Stimulated activated CD8-positive, alpha-beta memory T cell treated with anti-CD3 and anti-CD28 coated beads, Interleukin-12 subunit alpha, Interleukin-12 subunit beta, amount 100 ng/mL, for 1 hour (primary cell): ENCODE data around the gene ADGRL3.
"Not testable (repeated sequence)": the region's sequence is repeated elsewhere in the genome, so short reads cannot be mapped to it uniquely, and the experiment has no call there.

Experiments
- DNase-seq: peaks from one replicate; pipeline ENCODE4 v3.0.0-alpha.2; 2020; ENCODE audit warnings: low read depth

Gene ADGRL3

DNA sequence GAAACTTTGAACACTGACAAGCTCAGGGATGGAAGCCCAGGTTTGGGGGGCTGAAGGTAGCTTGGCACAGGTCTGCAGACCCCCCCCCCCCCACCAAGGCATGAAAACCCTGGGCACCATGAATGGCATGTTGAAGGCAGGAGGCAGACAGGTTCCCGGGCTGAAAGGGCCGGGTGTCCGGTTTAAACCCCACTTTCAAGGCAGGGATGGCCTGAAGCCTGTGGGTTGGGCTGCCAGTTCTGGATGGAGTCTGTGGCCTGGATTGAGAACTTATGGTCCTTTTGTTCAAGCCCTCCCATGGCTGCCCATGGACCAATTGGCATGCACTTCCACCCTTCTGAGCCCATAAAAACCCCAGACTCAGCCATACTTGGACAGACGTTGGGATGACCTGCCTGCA is 616.9 kb downstream of the ADGRL3 start:
- DNase-seq, result no peak

DNA sequence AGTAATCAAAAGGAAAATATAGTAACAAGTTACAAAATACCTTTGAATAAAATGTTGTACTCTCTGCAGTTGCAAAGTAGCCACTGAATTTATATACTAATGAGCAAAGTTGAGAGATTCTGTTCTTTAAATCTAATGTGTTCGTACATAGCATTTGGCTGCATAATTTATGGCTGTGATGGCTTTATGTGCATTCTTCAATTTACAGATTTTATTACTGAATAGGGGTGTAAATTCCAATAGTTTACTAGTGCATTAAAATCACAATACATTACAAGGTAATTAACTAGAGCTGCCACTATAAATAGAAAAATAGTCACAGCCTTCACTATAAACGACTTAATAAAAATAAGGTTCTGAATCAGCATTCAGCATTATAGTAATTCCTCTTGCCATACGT is 620.0 kb downstream of the ADGRL3 start:
- DNase-seq, result no peak

DNA sequence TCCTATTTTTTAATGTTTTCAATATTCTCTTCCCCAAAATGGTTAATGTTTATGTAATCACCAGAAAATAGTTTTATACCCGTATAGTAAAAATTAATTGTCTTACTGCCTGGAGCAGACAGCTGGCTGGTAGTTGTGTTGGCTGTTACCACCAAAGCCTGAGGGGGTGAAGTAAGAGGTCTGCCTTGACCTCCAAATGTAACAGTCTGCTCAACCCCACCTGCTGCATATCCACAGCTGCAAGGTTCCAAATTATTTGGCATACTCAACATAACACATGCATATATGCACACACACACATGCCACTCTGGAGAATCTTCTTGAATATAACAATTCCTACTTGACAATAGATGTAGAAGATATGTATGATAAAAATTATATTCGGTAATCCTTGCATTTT is 624.3 kb downstream of the ADGRL3 start:
- no peak for DNase-seq

DNA sequence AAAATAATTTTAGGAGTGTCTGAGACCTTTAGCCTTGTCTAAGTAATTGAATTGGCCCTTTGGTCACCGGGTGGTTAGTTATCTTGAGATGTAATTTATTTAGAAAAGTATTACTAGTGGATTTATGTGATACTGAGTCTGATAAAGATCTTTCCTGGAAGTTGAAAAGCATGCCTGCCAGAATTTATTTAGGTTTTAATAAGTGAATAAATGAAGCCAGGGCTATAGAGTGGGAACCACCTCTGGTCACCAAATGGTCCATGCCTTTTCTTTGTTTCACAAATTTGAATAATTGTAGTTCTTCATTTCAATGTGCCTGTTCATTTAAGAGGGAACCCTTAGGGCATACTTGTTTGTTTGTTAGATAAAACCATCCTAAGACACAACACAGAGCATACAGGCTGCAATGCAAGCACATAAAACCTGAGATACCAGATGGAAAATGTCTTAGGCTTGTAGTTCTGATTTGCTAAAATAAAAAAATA is 627.8 kb downstream of the ADGRL3 start:
- DNase-seq, result no peak

DNA sequence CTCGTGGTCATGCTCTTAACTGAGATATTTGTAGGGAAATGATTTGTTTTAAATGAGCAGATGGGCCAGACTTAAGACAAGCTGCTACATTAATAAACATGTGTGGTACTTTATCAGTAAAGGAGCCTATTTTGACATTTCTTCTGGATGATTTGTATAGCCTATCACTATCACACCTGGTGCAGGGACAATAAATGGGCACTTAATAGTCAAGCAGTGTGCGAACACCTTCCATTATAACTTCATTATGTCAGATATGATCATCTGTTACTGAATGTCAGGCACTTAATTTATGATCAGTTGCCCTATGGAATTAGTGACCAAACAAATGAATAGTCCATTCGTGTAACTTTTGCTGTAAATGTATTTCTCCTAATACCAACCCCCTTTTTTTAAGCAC is 628.8 kb downstream of the ADGRL3 start:
- DNase-seq, result no peak

DNA sequence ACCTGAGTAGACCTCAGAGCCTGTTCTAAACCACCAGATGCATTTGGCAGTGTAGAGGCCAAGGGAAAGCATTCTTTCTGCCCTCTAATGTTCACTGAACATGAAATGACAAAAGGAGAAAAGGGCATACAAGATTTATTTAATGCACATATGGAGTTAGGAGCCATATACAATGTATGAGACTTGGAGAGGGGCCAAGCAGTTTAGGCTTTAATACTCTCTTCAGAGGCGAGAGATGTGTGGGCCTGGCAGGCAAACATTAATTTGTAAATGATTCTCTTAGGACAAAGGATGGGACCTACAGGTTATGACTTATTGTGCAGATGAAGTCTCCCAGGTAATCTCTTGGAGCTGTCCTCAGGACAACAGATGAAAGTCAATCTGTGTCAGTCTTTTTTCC is 631.9 kb downstream of the ADGRL3 start:
- DNase-seq, result no peak

DNA sequence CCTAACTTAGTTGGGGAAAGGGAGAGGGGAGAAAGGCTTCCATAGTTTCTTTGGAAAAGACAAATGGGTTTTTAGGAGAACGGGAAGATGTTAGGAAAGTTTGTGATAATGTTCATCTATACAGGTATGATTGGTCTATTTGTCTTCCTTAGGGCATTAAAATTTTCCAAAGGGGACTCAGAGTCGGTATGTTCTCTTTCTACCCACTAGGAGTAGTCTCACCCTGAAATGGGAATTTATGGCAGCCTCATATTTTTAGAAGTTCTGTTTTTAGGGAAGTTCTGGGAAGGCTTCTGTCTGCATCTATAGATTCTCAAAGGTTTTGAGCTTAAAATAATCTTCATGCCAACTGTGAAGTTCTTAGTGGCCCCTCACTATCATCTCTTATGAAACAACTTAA is 637.3 kb downstream of the ADGRL3 start:
- no peak for DNase-seq

DNA sequence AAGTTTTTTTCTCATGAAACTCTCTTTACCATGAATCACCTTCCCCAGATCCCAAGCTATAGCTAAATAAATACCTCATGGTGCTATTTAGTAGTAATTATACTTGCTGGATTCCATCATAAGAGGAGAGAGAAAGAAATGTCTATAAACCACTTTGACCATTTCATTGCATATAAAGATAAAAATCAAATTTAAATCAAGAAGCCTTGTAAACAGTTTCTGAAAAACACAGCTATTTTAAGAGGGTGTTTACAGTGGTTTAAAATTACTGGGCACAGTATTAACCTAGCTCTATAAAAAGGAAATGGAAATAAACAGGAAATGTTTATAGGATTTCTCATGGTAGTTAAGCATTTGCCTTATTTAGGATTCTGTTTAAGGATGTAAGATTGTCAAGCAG is 637.9 kb downstream of the ADGRL3 start:
- DNase-seq, result no peak

DNA sequence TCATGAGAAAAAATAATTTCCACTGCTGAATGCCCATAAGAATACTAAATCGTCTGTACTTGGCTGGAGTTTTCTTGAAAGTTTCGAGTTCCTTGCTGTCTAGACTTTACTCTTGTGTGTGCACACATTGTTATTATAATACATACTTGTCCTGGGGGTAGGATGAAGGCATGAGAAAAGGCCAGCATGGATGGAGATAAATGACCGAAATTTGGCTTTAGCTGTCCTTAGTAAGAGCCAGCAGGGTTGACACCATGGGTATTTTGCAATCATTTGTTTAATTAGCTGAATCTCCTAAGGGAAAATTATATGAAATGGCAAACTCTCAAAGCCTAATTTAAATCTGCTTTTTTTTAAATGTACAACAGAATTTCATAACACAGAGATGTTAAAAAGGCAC is 641.6 kb downstream of the ADGRL3 start:
- DNase-seq, result no peak

DNA sequence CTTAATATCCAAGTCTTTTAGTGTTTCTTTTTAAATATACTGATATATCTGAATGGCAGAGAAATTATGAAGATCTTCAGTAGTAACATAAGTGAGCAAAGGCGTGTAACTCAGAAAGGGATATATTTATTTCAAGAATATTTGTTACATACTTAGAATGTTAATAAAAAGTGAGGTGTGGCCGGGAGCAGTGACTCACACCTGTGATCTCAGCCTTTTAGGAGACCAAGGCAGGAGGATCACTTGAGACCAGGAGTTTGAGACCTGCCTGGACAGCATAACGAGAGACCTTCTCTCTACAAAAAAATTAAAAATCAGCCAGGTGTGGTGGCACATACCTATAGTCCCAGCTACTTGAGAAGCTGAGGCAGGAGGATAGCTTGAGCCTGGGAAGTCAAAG is 651.0 kb downstream of the ADGRL3 start:
- DNase-seq, result no peak

DNA sequence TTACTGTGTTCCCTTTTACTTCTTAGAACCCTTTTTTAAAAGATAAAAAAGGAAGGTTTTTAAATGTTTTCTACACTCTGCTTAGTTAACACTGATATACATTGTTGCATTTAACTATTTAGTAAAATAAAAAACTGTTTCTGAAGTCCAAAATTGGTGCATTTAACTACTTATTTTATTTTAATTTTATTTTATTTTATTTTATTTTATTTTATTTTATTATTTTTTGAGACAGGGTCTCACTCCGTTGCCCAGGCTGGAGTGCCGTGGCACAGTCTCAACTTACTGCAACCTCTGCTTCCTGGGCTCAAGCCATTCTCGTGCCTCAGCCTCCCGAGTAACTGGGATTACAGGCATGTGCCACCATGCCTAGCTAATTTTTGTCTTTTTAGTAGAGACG is 652.0 kb downstream of the ADGRL3 start:
- DNase-seq, result not testable (repeated sequence)

DNA sequence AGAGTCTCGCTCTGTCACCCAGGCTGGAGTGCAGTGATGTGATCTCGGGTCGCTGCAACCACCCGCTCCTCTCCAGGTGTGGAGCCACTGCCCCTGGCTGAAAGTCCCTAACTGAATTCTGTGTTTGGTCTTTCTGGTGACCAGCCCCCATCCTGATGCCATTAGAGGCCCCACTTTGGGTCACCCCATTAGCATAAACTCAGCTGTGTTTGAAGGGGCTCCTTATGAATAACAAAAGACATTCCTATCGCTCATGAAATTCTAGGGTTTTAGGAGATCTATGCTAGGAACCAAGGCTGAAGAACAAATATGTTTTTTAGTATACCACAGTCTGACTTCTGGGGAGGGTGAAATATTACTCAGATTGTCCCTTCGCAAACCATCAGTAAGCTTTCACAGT is 652.9 kb downstream of the ADGRL3 start:
- DNase-seq, result no peak

DNA sequence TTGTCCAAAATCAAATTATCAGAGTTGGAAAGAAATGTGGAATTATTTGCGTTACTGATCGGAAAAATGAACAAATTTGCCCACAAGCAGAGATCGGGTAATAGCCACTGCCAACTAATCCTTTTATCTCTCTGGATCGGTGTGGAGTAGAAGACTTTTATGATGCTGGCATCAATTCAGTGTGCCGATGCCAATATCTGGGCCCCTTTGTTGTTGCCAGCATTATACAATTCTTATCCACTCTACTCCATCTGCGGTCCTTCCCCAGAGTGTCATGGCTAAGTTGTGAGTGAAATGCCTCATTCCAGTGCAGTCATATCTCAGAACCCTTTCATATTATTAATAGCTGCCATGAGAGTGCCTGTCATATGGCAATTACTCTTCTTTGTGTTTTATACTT is 660.2 kb downstream of the ADGRL3 start:
- DNase-seq, result no peak

DNA sequence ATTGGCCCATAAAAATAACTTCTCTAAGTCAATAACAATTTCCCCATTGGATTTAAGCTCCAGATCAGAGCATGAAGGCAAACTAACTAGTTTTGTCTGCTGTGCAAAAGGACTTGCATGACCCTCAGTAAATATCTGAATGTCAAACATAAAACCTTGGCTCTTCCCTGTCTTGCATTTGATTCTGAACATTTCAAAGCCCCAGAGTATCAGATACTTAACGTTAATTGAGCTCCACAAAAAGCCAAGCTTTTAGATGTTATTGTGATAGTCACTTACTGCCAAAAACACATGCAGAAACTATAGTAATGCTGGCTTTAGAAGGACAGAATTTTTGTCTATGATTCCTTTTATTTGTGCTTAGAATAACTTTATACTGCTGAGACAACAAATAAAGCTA is 664.2 kb downstream of the ADGRL3 start:
- DNase-seq, result no peak

DNA sequence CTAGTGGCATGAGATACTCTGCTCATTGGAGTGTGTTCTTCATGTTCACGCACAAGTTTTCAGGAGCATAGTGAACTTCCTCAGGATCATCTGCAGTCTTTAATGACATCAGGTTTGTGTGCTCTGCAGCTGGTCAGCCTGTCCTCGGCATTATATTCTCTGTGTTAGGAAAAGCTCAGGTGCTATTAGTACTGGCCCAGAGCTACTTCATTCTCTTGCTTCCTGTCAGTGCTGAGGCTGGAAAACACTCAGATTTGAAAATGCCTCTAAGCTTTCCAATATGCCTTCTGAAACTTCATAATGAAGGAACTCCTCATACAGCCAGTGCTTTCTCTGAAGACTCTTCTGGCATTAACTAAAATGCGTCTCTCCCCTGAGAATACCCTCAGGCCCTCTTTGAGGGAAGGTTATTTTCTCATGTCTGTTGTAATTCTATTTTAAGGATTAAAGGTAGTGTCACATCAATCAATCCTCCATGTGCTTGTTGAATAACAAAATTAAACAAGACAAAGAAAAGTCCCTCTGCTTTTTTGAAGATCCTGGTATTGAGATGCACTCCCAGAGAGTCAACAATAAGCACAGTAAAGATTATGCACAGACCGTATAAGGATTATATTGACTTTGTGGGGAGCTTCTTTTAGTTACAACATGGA is 666.4 kb downstream of the ADGRL3 start:
- DNase-seq, result no peak

DNA sequence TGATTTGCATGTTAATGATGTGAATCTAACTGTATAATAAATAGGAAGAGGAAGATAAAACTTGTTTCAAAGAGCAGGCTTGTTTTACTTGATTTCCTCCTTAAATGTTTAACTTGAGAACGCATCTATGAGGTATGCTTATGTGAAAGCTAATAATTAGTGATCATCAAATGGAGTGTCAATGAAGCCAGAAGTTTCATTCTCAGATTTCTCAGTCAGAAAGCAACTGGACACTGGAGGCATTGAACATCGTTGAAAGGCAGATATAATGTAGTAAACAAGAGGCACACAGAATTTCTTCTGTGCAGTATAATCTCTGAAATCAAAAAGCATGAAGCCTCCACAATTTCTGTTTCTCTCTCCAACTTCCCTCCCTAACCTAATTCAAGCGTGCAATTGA is 672.9 kb downstream of the ADGRL3 start:
- DNase-seq, result no peak

DNA sequence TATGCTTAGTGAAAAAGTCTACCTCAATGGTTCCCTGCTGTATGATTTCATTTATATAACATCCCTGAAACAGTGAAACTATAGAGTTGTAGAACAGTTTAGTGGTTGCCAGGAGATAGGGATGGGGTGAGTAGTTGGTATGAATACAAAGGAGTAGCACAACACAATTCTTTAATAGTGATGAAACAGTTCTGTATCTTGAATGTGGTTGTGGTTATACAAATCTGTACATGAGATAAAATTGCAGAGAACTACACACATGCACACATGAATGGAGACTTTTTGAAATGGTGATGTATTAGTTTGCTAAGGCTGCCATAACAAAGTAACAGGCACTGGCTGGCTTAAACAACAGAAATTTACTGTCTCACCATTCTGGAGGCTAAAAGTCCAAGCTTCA is 677.1 kb downstream of the ADGRL3 start:
- no peak for DNase-seq

DNA sequence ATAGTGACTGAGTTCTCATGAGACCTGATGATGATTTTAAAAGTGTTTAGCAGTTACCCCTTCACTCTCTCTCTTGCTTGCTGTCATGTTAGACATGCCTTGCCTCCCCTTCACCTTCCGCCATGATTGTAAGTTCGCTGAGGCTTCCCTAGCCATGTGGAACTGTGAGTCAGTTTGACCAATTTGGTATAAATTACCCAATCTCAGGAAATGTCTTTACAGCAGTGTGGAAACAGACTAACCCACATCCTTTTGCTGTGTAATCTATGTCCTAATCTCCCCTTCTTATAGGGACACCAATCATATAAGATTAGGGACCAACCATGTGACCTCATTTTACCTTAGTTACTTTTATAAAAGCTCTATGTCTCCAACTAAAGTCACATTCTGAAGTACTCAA is 677.8 kb downstream of the ADGRL3 start:
- DNase-seq, result no peak

DNA sequence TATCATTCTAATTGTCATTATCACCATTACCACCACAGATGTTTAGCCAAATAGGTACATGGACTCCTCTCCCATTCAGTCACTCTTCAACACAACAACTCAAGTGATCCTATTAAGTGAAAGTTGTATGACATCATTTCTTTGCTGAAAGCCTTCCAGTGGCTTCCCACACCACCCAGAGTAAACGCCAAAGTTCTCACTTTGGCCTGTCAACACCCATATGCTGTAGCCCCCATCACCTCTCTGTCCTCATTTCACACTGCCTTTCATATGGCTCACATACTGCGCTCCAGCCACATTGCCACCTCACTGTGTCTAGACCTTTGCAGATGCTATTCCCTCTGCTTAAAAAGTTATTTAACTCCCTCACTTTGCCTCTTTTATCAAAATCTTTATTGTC is 682.3 kb downstream of the ADGRL3 start:
- DNase-seq, result no peak

DNA sequence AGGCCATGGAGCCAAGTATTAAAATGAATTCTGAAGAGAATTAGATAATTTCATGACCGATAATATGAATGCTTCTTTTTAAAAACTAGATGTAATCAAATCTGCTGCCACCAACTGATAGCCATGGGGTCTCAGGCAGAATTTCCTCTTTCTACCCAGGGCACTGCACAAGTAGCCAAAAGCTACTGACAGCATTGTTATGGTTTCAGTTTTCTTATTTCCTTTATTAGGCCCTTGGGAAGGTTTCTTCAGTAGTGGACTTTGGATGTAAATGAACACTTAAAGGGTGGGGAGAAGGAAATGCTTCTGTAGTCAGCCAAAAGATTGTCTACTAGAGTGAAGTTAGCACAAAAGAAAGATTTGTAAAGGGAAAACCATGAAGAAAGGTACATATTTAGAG is 686.0 kb downstream of the ADGRL3 start:
- no peak for DNase-seq

DNA sequence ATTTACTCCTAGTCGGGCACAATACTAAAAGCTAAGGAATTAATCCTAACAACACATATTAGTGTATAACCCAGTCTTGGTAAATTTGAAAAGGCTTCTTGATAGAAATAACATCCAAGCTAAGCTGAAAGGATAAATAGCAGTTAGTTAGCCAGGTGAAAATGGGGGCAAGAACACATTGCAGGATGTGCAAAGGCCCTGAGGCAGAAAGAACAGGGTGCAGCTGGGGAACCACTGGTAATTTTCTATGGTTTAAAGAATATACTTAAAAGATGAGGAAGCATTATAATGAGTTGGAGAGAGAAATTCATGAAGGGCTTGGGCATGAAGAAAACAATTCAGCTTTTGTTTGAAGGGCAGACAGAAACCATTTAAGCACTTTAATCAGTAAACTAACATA is 689.0 kb downstream of the ADGRL3 start:
- DNase-seq, result no peak

DNA sequence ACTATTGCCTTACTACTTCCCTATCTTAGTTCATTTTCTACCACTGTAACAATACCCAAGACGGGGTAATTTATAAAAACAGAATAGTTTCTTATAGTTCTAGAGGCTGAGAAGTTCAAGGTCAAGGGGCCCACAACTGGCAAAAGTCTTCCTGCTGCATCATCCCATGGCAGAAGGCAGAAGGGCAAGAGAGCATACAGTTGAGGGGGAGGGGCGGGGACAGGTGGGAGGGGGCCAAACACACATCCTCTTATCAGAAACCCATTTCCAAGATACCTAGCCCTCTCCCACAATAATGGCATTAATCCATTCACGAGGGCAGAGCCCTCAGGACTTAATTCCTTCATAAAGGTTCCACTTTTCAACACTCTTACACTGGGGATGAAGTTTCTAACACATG is 690.2 kb downstream of the ADGRL3 start:
- no peak for DNase-seq

DNA sequence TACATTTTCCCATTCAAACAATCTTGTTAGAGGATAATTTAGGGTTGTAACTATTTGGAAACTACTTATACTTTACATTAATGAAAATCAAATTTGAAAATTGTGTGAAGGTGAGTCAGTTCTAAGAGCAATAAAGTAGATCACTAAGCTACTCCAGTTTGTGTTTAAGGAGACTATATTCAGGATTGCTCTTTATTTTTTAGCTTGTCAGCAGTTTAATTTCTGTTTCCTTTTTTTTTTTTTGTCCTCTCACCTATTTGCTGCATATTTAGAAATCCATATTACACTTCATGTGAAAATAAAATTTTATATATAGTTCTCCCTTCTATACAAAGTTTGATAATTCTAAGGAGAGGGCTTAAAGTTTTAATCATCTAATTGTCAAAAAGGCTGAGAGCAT is 691.8 kb downstream of the ADGRL3 start:
- DNase-seq, result no peak

DNA sequence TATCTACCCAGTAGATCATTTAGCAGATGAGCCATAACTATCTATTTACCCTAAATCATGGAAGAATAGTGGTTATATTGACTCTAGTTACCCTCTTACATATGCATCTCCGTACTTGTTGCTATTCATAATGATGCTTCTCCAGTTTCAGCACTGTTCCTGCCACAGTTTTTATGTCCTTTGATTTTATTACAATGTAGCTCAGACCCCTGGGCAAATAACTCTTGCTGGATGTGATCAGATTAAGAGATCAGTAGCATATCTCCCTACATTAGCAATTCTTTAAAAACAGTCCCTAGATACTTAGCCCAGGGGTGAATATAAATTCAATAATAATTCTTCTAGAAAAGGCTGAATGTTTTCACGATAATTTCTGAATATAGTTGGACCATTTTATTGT is 696.5 kb downstream of the ADGRL3 start:
- DNase-seq, result no peak

DNA sequence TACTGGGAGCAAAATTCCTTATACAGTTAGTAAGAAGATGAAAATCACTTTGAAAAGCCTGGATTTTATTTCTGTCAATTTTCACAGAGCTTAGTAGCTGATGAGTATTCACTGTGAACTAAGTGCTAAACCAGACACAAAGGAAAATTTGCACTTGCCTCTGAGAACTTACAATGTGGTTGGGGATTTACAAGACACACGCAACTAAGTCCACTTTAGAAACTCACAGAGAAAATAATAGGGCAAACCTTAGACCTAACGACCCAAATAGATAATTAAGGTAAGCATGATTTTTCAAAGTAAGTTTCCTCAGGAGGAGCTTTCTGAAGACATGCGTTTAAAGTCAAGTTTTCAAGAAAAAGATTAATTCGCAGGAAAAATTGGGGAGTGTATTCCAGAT is 708.9 kb downstream of the ADGRL3 start:
- DNase-seq, result no peak
